K562 (cell line): ENCODE results near the gene EVL. TPM values are rescaled to one million over a fixed set of nuclear protein-coding genes. Genes with fewer than 3 reads are reported as not detected.

Source experiments
- ATAC-seq: fragments of 200-7000 bp; cut with Tn5 transposase; 3 replicates; pipeline ENCODE4 v1.9.1; 2020; ENCODE audit warnings: moderate library complexity
- BruUV-seq: library from RNA; stranded (reverse); fragments of 400-500 nt; replicated peaks from 2 replicates; lab custom pipeline; 2021; lab: Mats Ljungman, UMichigan
- CTCF ChIA-PET: fragments of 300-600 bp; formaldehyde crosslinking; extraction: SDS; loops from one replicate; lab custom pipeline; 2021; ENCODE audit warnings: low intra/inter-chr PET ratio; lab: Yijun Ruan, JAX
- POLR2A ChIA-PET: fragments of 300-600, 350-650 bp; sonication (Branson Sonifier 250); formaldehyde crosslinking; extraction: SDS; loops from one replicate; lab custom pipeline; 2021; ENCODE audit warnings: antibody characterized with exemption, inconsistent platforms; lab: Yijun Ruan, JAX
- DNase-seq, 4 experiments: peaks; one replicate each; pipeline versions ENCODE4 v3.0.0 to v3.0.0-alpha.2; 2011 to 2018; ENCODE audit warnings: low spot score in 3 of 4, mixed read lengths in 3 of 4; ENCODE audit errors: extremely low read depth in 1 of 4
- FAIRE-seq: peaks from 2 replicates; lab custom pipeline; 2011; peaks lifted over from hg19 to GRCh38; lab: Jason Lieb, UNC
- H2AFZ ChIP-seq: 2 replicates; pipeline ENCODE4 v1.6.0; 2011; ENCODE audit warnings: low read depth, low read length, control low read depth, inconsistent platforms
- H3K27ac ChIP-seq: fragments of 200-600 bp; 3 replicates; pipeline ENCODE4 v1.8.0; 2011; ENCODE audit warnings: low read depth, mild to moderate bottlenecking, control low read depth, inconsistent platforms, low read length, moderate library complexity, mixed read lengths; ENCODE audit errors: extremely low read depth
- H3K27me3 ChIP-seq, 2 experiments: fragments of 300-600 bp in 1 of 2; 2 replicates in 1 of 2; 3 replicates in 1 of 2; pipeline versions ENCODE4 v1.6.0 to v1.8.0; 2011; ENCODE audit warnings: inconsistent platforms in 2 of 2, low read length in 2 of 2, mild to moderate bottlenecking in 1 of 2, mixed read lengths in 1 of 2, moderate library complexity in 1 of 2; ENCODE audit not compliant: control insufficient read depth in 2 of 2, insufficient read depth in 2 of 2
- H3K36me3 ChIP-seq: fragments of 300-600 bp; 3 replicates; pipeline ENCODE4 v1.8.0; 2011; ENCODE audit warnings: mild to moderate bottlenecking, low read length, inconsistent platforms; ENCODE audit not compliant: control insufficient read depth, insufficient read depth
- H3K4me1 ChIP-seq, 2 experiments: fragments of 200-600 bp in 1 of 2; replicated peaks in 1 of 2; 2 replicates in 1 of 2; 3 replicates in 1 of 2; pipeline versions ENCODE4 v1.5.1 to v1.8.0; 2011; ENCODE audit warnings: inconsistent platforms in 2 of 2, low read length in 2 of 2, mild to moderate bottlenecking in 1 of 2, mixed read lengths in 1 of 2, moderate library complexity in 1 of 2; ENCODE audit not compliant: control insufficient read depth in 2 of 2, insufficient read depth in 2 of 2
- H3K4me2 ChIP-seq: 2 replicates; pipeline ENCODE4 v1.6.1; 2011; ENCODE audit warnings: low read length, control low read depth, inconsistent platforms, mixed read lengths; ENCODE audit not compliant: insufficient read depth
- H3K4me3 ChIP-seq: fragments of 200-600 bp; sonication (generic), shearing (Covaris generic); 2 replicates; pipeline ENCODE4 v1.5.1; 2016; ENCODE audit warnings: control low read depth, inconsistent platforms
- H3K79me2 ChIP-seq: fragments of 200-600 bp; 3 replicates; pipeline ENCODE4 v1.8.0; 2011; ENCODE audit warnings: low read length, inconsistent platforms; ENCODE audit not compliant: control insufficient read depth, insufficient read depth
- H3K9ac ChIP-seq, 2 experiments: 2 replicates each; pipeline versions ENCODE4 v1.6.0 to v1.6.1; 2011; ENCODE audit warnings: low read depth in 2 of 2, low read length in 2 of 2, control low read depth in 1 of 2, inconsistent platforms in 1 of 2, mild to moderate bottlenecking in 1 of 2, mixed read lengths in 1 of 2; ENCODE audit not compliant: insufficient read depth in 1 of 2
- H3K9me1 ChIP-seq: one replicate; pipeline ENCODE4 v1.6.0; 2011; ENCODE audit warnings: inconsistent platforms, mild to moderate bottlenecking, low read length, moderate library complexity; ENCODE audit not compliant: control insufficient read depth, insufficient read depth
- H3K9me3 ChIP-seq: replicated peaks from 2 replicates; pipeline ENCODE4 v1.5.1; 2011; ENCODE audit warnings: low read depth, low read length, inconsistent platforms; ENCODE audit not compliant: control insufficient read depth, insufficient read depth
- H4K20me1 ChIP-seq: replicated peaks from 2 replicates; pipeline ENCODE4 v1.6.1; 2011; ENCODE audit warnings: low read length, inconsistent platforms, mixed read lengths; ENCODE audit not compliant: control insufficient read depth, insufficient read depth
- ARNT ChIP-seq, 2 experiments: fragments of 450-650 bp; IDR thresholded peaks; 2 replicates each; pipeline ENCODE4 v1.6.1; 2016; ENCODE audit warnings: mild to moderate bottlenecking in 1 of 2
- BRD9 ChIP-seq: fragments of 450-650 bp; IDR thresholded peaks from 2 replicates; pipeline ENCODE4 v1.6.1; 2018; ENCODE audit warnings: low read depth; ENCODE audit not compliant: partially characterized antibody
- CREBBP ChIP-seq: IDR thresholded peaks from one replicate; pipeline ENCODE4 v1.6.1; 2012; ENCODE audit warnings: low read depth, mild to moderate bottlenecking, control low read depth, inconsistent platforms, low read length
- ESRRB ChIP-seq: fragments of 250-450 bp; sonication (Bioruptor Pico); IDR thresholded peaks from 2 replicates; pipeline ENCODE4 v1.5.0; 2020; ENCODE audit warnings: mild to moderate bottlenecking, moderate library complexity, borderline replicate concordance
- GABPB1 ChIP-seq: sonication (generic); formaldehyde crosslinking; IDR thresholded peaks from 2 replicates; pipeline ENCODE4 v1.8.0; 2022; ENCODE audit warnings: mild to moderate bottlenecking, missing genetic modification reagents
- TAF15 ChIP-seq: fragments of 200-400 bp; formaldehyde crosslinking; IDR thresholded peaks from 2 replicates; pipeline ENCODE4 v1.6.1; 2017; ENCODE audit warnings: mild to moderate bottlenecking, low read depth, low read length, moderate library complexity
- ZBTB1 ChIP-seq: sonication (generic); formaldehyde crosslinking; IDR thresholded peaks from 2 replicates; pipeline ENCODE4 v1.8.1; 2023; ENCODE audit warnings: missing genetic modification reagents, low read depth, mild to moderate bottlenecking, borderline replicate concordance
- ZNF830 ChIP-seq: fragments of 250-450 bp; sonication (Bioruptor Pico); IDR thresholded peaks from 2 replicates; pipeline ENCODE4 v1.5.0; 2021; ENCODE audit warnings: mild to moderate bottlenecking
- WGBS: fragments of 100-300 bp; shearing (Covaris generic); methylation state at CpG from one replicate; pipeline ENCODE4 v1.1.6; 2016; ENCODE audit warnings: low coverage, mixed read lengths; ENCODE audit not compliant: insufficient coverage; ENCODE audit errors: missing lambda C conversion rate; 5-methylcytosine and 5-hydroxymethylcytosine counted together
- in situ Hi-C: fragments of 300-500 bp; cut with MboI; formaldehyde crosslinking; loops from 4 replicates; pipeline ENCODE4 v1.15.0; 2018; ENCODE audit warnings: inconsistent platforms, mixed read lengths
- intact Hi-C: fragments of 100-400 bp; cut with micrococcal nuclease; formaldehyde crosslinking; loops from 2 replicates; pipeline ENCODE4 v1.14.2; 2022
- polyA plus RNA-seq, 8 experiments: library from polyadenylated mRNA; depleted of rRNA in 4 of 8; stranded (reverse) in 5 of 8; unstranded in 3 of 8; fragments of >200 nt; fragmentation: Nextera tagmentation in 2 of 8; fragmentation: Illumina TruSeq in 1 of 8; extraction: Ambion mirVana in 2 of 8; extraction: Trizol in 1 of 8; gene quantifications; 2 replicates each; pipeline versions ENCODE4 v1.2.1 to v1.2.3, GENCODE V29; 2011 to 2014; ENCODE audit warnings: inconsistent platforms in 1 of 8, missing spikeins in 1 of 8
- total RNA-seq, 7 experiments: library from RNA; depleted of rRNA in 6 of 7; stranded (reverse); fragments of >200 nt in 6 of 7; fragmentation: Illumina TruSeq in 2 of 7; extraction: Trizol in 2 of 7; gene quantifications; 2 replicates each; pipeline versions ENCODE4 v1.2.1 to v1.2.3, GENCODE V29; 2011 to 2021; ENCODE audit warnings: low replicate concordance in 1 of 7
- TF ChIP-seq, protein P1 (sequence below): fragments of 450-650 bp; IDR thresholded peaks from 2 replicates; pipeline ENCODE4 v1.6.1; 2016; ENCODE audit warnings: borderline replicate concordance

The EVL gene
- total and polyA plus RNA-seq, 9 of the 15 experiments (the other 6 are each of a cell fraction or from before 2014, with no cell fraction given), result 2.9 to 43.4 (median 23.9) TPM

- 78% methylated on average over 7 of the region's 7 CpGs for WGBS
- Histone ChIP-seq H3K27me3 (no peaks in the 10 kb centered on the region), H3K27ac (no peak overlapping the region), H3K36me3 (no peaks in the 10 kb centered on the region), H4K20me1 (no peaks in the 10 kb centered on the region), H3K4me3 (no peak overlapping the region), H3K4me1 (peaks cover 31 to 49% of the 10 kb centered on the region in 2 experiments), H3K9me3 (no peaks in the 10 kb centered on the region), H3K9me1 (no peaks in the 10 kb centered on the region), H3K4me2 (no peak overlapping the region), H3K79me2 (peaks cover 34% of the 10 kb centered on the region), H3K9ac (peak overlapping the region in 1 of 2 experiments; percentile 68; a peak in 2 of 4 replicates), H2AFZ (no peak overlapping the region)
- no peak for ATAC-seq
- in situ Hi-C loops, result loop anchor here (5.0 kb wide), 1 partner anchor 43 kb away; no protein-coding TSS in a partner anchor
- POLR2A ChIA-PET, result interaction anchor here (1.3 kb wide), 1 partner anchor 9 kb away, joined by 6 read pairs; the partner anchor contains the start of gene EVL
- CTCF ChIA-PET, result no interaction called here
- no TSS peak for BruUV-seq
- intact Hi-C loops, result loop anchor here (5.0 kb wide), 1 partner anchor 68 kb away; no protein-coding TSS in a partner anchor
- no peak for DNase-seq
- no peak for TF ChIP-seq ARNT (IDR thresholded peaks at IDR 0.05)
- TF ChIP-seq ZNF830 (CRISPR knock-in tag), result no peak
- no peak for TF ChIP-seq GABPB1 (CRISPR knock-in tag)
- TF ChIP-seq TAF15, result no peak
- no peak for TF ChIP-seq ZBTB1 (CRISPR knock-in tag)
- no peak for TF ChIP-seq BRD9
- TF ChIP-seq CREBBP, result no peak
- no peak for TF ChIP-seq ESRRB (CRISPR knock-in tag)
- TF ChIP-seq, protein P1, sequence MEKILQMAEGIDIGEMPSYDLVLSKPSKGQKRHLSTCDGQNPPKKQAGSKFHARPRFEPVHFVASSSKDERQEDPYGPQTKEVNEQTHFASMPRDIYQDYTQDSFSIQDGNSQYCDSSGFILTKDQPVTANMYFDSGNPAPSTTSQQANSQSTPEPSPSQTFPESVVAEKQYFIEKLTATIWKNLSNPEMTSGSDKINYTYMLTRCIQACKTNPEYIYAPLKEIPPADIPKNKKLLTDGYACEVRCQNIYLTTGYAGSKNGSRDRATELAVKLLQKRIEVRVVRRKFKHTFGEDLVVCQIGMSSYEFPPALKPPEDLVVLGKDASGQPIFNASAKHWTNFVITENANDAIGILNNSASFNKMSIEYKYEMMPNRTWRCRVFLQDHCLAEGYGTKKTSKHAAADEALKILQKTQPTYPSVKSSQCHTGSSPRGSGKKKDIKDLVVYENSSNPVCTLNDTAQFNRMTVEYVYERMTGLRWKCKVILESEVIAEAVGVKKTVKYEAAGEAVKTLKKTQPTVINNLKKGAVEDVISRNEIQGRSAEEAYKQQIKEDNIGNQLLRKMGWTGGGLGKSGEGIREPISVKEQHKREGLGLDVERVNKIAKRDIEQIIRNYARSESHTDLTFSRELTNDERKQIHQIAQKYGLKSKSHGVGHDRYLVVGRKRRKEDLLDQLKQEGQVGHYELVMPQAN, result no peak
- no peak for FAIRE-seq
Measured at GRCh38 chr14:100074431-100075100, 9.3 kb downstream of the EVL start.
